GM04503 (cell line): ENCODE data around the gene KLHL7.
"Not testable (repeated sequence)": the region's sequence is repeated elsewhere in the genome, so short reads cannot be mapped to it uniquely, and the experiment has no call there.

Experiments
- DNase-seq: peaks from one replicate; pipeline ENCODE4 v3.0.0-alpha.2; 2012; ENCODE audit warnings: low read depth

The KLHL7 gene

GRCh38 chr7:23183279-23184012 is 77.9 kb downstream of the KLHL7 start:
- no peak for DNase-seq

GRCh38 chr7:23184291-23184690 is 78.7 kb downstream of the KLHL7 start:
- no peak for DNase-seq

GRCh38 chr7:23184709-23185359 is 79.2 kb downstream of the KLHL7 start:
- peak; percentile 24 for DNase-seq

- no peak for DNase-seq
These were observed 80.4 kb downstream of the KLHL7 start for GRCh38 chr7:23185980-23186379.

- no peak for DNase-seq
These were observed 85.4 kb downstream of the KLHL7 start for GRCh38 chr7:23191022-23191421.

- not testable (repeated sequence) for DNase-seq
These were observed 88.2 kb downstream of the KLHL7 start for GRCh38 chr7:23193650-23194227.

- DNase-seq, result no peak
These were observed 90.7 kb downstream of the KLHL7 start for GRCh38 chr7:23196306-23196705.

GRCh38 chr7:23197745-23198144 is 92.2 kb downstream of the KLHL7 start:
- not testable (repeated sequence) for DNase-seq

- no peak for DNase-seq
These were observed 94.7 kb downstream of the KLHL7 start for GRCh38 chr7:23200331-23200730.

GRCh38 chr7:23204241-23204640 is 98.7 kb downstream of the KLHL7 start:
- no peak for DNase-seq

GRCh38 chr7:23205577-23205908 is 100.0 kb downstream of the KLHL7 start:
- DNase-seq, result no peak

- no peak for DNase-seq
These were observed 100.6 kb downstream of the KLHL7 start for GRCh38 chr7:23205909-23206767.

GRCh38 chr7:23207021-23207420 is 101.4 kb downstream of the KLHL7 start:
- no peak for DNase-seq

GRCh38 chr7:23207884-23208283 is 102.3 kb downstream of the KLHL7 start:
- no peak for DNase-seq

GRCh38 chr7:23208316-23208715 is 102.7 kb downstream of the KLHL7 start:
- no peak for DNase-seq

- no peak for DNase-seq
These were observed 104.9 kb downstream of the KLHL7 start for GRCh38 chr7:23210506-23210905.

- no peak for DNase-seq
These were observed 106.0 kb downstream of the KLHL7 start for GRCh38 chr7:23211589-23211988.

- DNase-seq, result no peak
These were observed 106.8 kb downstream of the KLHL7 start for GRCh38 chr7:23212395-23212794.

GRCh38 chr7:23212841-23213240 is 107.3 kb downstream of the KLHL7 start:
- no peak for DNase-seq

GRCh38 chr7:23213755-23214154 is 108.2 kb downstream of the KLHL7 start:
- no peak for DNase-seq

GRCh38 chr7:23214423-23214822 is 108.8 kb downstream of the KLHL7 start:
- no peak for DNase-seq

GRCh38 chr7:23214938-23215337 is 109.4 kb downstream of the KLHL7 start:
- DNase-seq, result no peak

GRCh38 chr7:23216021-23216420 is 110.4 kb downstream of the KLHL7 start:
- no peak for DNase-seq
